IPS-15b (cell line): ENCODE measurements around the gene TMPRSS2.
"Not testable (repeated sequence)": the region's sequence is repeated elsewhere in the genome, so short reads cannot be mapped to it uniquely, and the experiment has no call there.

Experiments
- H3K27me3 ChIP-seq: one replicate; pipeline ENCODE4 v1.6.1; 2013; ENCODE audit warnings: low read length; ENCODE audit not compliant: control insufficient read depth, insufficient read depth
- H3K36me3 ChIP-seq: one replicate; pipeline ENCODE4 v1.6.1; 2013; ENCODE audit warnings: low read length; ENCODE audit not compliant: control insufficient read depth, insufficient read depth
- H3K4me1 ChIP-seq: one replicate; pipeline ENCODE4 v1.6.1; 2013; ENCODE audit warnings: mild to moderate bottlenecking, low read length; ENCODE audit not compliant: control insufficient read depth, insufficient read depth
- H3K4me3 ChIP-seq: one replicate; pipeline ENCODE4 v1.5.1; 2013; ENCODE audit warnings: low read depth, low read length
- H3K9ac ChIP-seq: one replicate; pipeline ENCODE4 v1.6.1; 2013; ENCODE audit warnings: low read depth, mild to moderate bottlenecking, low read length
- H3K9me3 ChIP-seq: one replicate; pipeline ENCODE4 v1.6.1; 2013; ENCODE audit warnings: mild to moderate bottlenecking, low read length; ENCODE audit not compliant: control insufficient read depth, insufficient read depth

Gene TMPRSS2

GRCh38 chr21:41418956-41419680 is 88.8 kb downstream of the TMPRSS2 start:
- Histone ChIP-seq H3K9me3 (no peaks in the 10 kb centered on the region), H3K9ac (no peak overlapping the region), H3K36me3 (no peaks in the 10 kb centered on the region), H3K27me3 (peaks cover 2% of the 10 kb centered on the region), H3K4me1 (peaks cover 10% of the 10 kb centered on the region), H3K4me3 (no peak overlapping the region)

GRCh38 chr21:41418393-41418792 is 89.6 kb downstream of the TMPRSS2 start:
- no peaks in the 10 kb centered on the region for H3K36me3 ChIP-seq
- H3K9me3 ChIP-seq = no peaks in the 10 kb centered on the region
- peaks cover 2% of the 10 kb centered on the region for H3K27me3 ChIP-seq

GRCh38 chr21:41417505-41417904 is 90.5 kb downstream of the TMPRSS2 start:
- H3K9ac ChIP-seq, H3K4me3 ChIP-seq, H3K9me3 ChIP-seq, H3K27me3 ChIP-seq, H3K4me1 ChIP-seq, H3K36me3 ChIP-seq: not testable (repeated sequence)

More at GRCh38 chr21:41418393-41418792, 89.6 kb downstream of the TMPRSS2 start:
- Histone ChIP-seq H3K4me3 (no peak overlapping the region), H3K9ac (no peak overlapping the region), H3K4me1 (peaks cover 10% of the 10 kb centered on the region)
